Common myeloid progenitor, CD34-positive (primary cell): ENCODE data around the gene ARHGEF4.
"Not testable (repeated sequence)": the region's sequence is repeated elsewhere in the genome, so short reads cannot be mapped to it uniquely, and the experiment has no call there.

ENCODE experiments used
- CTCF ChIA-PET: fragments of 350-600 bp; sonication (Branson Sonifier 250); formaldehyde crosslinking; loops from one replicate; lab custom pipeline; 2021; ENCODE audit warnings: antibody characterized with exemption; lab: Charles Lee
- POLR2A ChIA-PET: fragments of 350-600 bp; sonication (Branson Sonifier 250); formaldehyde crosslinking; loops from one replicate; lab custom pipeline; 2021; ENCODE audit warnings: antibody characterized with exemption; lab: Charles Lee
- DNase-seq, 3 donors: peaks; one replicate each; pipeline versions ENCODE4 v3.0.0 to v3.0.0-alpha.2; 2013
- H3K27ac ChIP-seq, 2 experiments: 1 replicate in 1 of 2; 2 replicates in 1 of 2; pipeline ENCODE4 v1.7.0; 2013; ENCODE audit warnings: inconsistent platforms in 2 of 2, low read length in 2 of 2, mild to moderate bottlenecking in 2 of 2, low read depth in 1 of 2, moderate library complexity in 1 of 2; ENCODE audit not compliant: severe bottlenecking in 2 of 2, insufficient read depth in 1 of 2, poor library complexity in 1 of 2
- H3K27me3 ChIP-seq, 5 experiments: replicated peaks in 2 of 5; 1 replicate in 3 of 5; 2 replicates in 2 of 5; pipeline versions ENCODE4 v1.6.1 to v1.7.0; 2013; ENCODE audit warnings: low read length in 4 of 5, mild to moderate bottlenecking in 2 of 5, moderate library complexity in 2 of 5, inconsistent platforms in 1 of 5; ENCODE audit not compliant: insufficient read depth in 5 of 5, control insufficient read depth in 4 of 5
- H3K36me3 ChIP-seq, 4 experiments: 1 replicate in 2 of 4; 2 replicates in 2 of 4; pipeline versions ENCODE4 v1.6.1 to v1.7.0; 2013; ENCODE audit warnings: low read length in 3 of 4, control low read depth in 1 of 4, mild to moderate bottlenecking in 1 of 4; ENCODE audit not compliant: control insufficient read depth in 4 of 4, insufficient read depth in 4 of 4
- H3K4me1 ChIP-seq, 4 experiments: 1 replicate in 3 of 4; 2 replicates in 1 of 4; pipeline versions ENCODE4 v1.6.1 to v1.7.1; 2013; ENCODE audit warnings: low read length in 3 of 4, mild to moderate bottlenecking in 3 of 4, control low read depth in 1 of 4, inconsistent platforms in 1 of 4, moderate library complexity in 1 of 4; ENCODE audit not compliant: control insufficient read depth in 4 of 4, insufficient read depth in 4 of 4; ENCODE audit errors: control extremely low read depth in 1 of 4
- H3K4me3 ChIP-seq, 7 experiments: 1 replicate in 4 of 7; 2 replicates in 3 of 7; pipeline versions ENCODE4 v1.5.1 to v1.7.0; 2013; ENCODE audit warnings: mild to moderate bottlenecking in 7 of 7, low read length in 6 of 7, moderate library complexity in 6 of 7, inconsistent platforms in 2 of 7, low read depth in 2 of 7, control low read depth in 1 of 7; ENCODE audit not compliant: insufficient read depth in 4 of 7, control insufficient read depth in 1 of 7; ENCODE audit errors: extremely low read depth in 1 of 7
- H3K9me3 ChIP-seq, 5 experiments: 1 replicate in 4 of 5; 2 replicates in 1 of 5; pipeline versions ENCODE4 v1.6.1 to v1.7.1; 2013; ENCODE audit warnings: low read length in 4 of 5, mild to moderate bottlenecking in 2 of 5, inconsistent platforms in 1 of 5, low read depth in 1 of 5, moderate library complexity in 1 of 5; ENCODE audit not compliant: control insufficient read depth in 4 of 5, insufficient read depth in 2 of 5; ENCODE audit errors: control extremely low read depth in 1 of 5
- WGBS: methylation state at CpG from one replicate; pipeline ENCODE4 v1.1.5; 2013; ENCODE audit not compliant: insufficient coverage; 5-methylcytosine and 5-hydroxymethylcytosine counted together

The ARHGEF4 gene

GRCh38 chr2:131067465-131068125, 230.9 kb downstream of the ARHGEF4 start:
- no CpG with 5 or more reads among the region's 2 CpGs for WGBS
- no peak overlapping the region for H3K4me3 ChIP-seq
- H3K9me3 ChIP-seq: no peaks in the 10 kb centered on the region
- no peak overlapping the region for H3K27ac ChIP-seq
- no peaks in the 10 kb centered on the region for H3K27me3 ChIP-seq
- ChIA-PET CTCF (interaction anchor here (1.1 to 2.0 kb wide), 4 partner anchors 9 to 50 kb away, joined by 3 to 4 read pairs (median 4); no protein-coding TSS in a partner anchor), POLR2A (no interaction called here)
- H3K4me1 ChIP-seq: no peaks in the 10 kb centered on the region
- peaks cover 21 to 77% (median 42%) of the 10 kb centered on the region in 4 experiments for H3K36me3 ChIP-seq
- no peak for DNase-seq

DNA sequence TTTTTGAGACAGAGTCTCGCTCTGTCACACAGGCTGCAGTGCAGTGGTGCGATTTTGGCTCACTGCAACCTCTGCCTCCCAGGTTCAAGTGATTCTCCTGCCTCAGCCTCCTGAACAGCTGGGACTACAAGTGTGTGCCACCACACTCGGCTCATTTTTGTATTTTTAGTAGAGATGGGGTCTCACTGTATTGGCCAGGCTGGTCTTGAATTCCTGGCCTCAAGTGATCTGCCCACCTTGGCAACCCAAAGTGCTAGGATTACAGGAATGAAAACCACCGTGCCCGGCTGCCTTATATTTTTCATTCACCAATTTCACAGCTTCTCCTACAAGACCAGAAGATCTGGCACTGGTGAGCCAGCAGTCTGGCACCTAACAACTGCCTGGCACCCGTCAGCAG, 231.5 kb downstream of the ARHGEF4 start:
- WGBS: 94% methylated on average over 6 of the region's 6 CpGs
- POLR2A ChIA-PET, H3K9me3 ChIP-seq, H3K4me1 ChIP-seq, H3K27me3 ChIP-seq, H3K27ac ChIP-seq, H3K4me3 ChIP-seq, DNase-seq: not testable (repeated sequence)
- H3K36me3 ChIP-seq: peaks cover 22 to 76% (median 42%) of the 10 kb centered on the region in 4 experiments
- CTCF ChIA-PET: interaction anchor here (1.1 to 1.2 kb wide), 2 partner anchors 9 to 17 kb away, joined by 3 read pairs; no protein-coding TSS in a partner anchor

GRCh38 chr2:131075578-131075977, 238.9 kb downstream of the ARHGEF4 start:
- CTCF ChIA-PET, DNase-seq, H3K27me3 ChIP-seq, H3K9me3 ChIP-seq, H3K27ac ChIP-seq, POLR2A ChIA-PET, H3K4me3 ChIP-seq, H3K4me1 ChIP-seq: not testable (repeated sequence)
- 95% methylated on average over 12 of the region's 15 CpGs for WGBS
- H3K36me3 ChIP-seq: peaks cover 32 to 83% (median 63%) of the 10 kb centered on the region in 4 experiments

GRCh38 chr2:131076707-131077106, 240.0 kb downstream of the ARHGEF4 start:
- Histone ChIP-seq H3K4me3 (no peak overlapping the region), H3K9me3 (no peaks in the 10 kb centered on the region), H3K36me3 (peaks cover 34 to 81% (median 63%) of the 10 kb centered on the region in 4 experiments), H3K27me3 (no peaks in the 10 kb centered on the region), H3K27ac (no peak overlapping the region), H3K4me1 (peaks cover 0 to 3% (median 0%) of the 10 kb centered on the region in 4 experiments)
- 93% methylated on average over 3 of the region's 5 CpGs for WGBS
- DNase-seq: no peak
- ChIA-PET CTCF (interaction anchor here (1.0 kb wide), 1 partner anchor 9 kb away, joined by 3 read pairs; no protein-coding TSS in a partner anchor), POLR2A (no interaction called here)

DNA sequence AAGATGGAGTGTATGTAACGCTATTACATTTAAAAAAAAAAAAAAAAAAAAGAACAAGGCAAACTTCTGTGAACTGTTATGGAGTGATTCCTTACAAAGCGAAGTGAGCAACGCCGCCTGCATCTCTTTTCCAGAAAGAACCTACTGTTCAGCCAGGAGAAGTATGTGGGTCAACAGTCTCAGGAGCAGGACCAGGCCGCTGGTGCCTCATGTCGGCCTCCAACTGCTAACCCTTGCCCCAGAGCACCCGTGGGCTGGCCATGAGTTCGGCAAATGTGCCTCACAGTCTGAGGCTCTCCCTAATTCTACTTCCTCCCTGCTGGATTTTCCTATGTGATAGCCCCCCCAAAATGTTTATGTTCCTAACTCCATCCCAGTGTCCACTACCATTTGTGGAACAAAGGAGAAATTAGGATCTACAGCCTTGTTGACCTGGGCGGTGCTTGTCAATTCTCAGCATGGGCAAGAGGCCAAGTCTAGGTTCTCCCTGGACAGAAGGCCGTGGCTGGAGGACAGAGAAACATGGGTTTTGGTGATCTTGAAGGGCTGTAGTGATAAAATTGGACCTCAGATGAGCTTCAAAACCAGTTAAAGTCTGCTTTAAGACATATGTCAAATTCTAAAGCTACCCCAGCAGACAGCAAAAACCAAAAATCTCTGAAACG, 240.6 kb downstream of the ARHGEF4 start:
- H3K27me3 ChIP-seq: no peaks in the 10 kb centered on the region
- DNase-seq: no peak
- H3K27ac ChIP-seq: no peak overlapping the region
- no peak overlapping the region for H3K4me3 ChIP-seq
- H3K9me3 ChIP-seq: no peaks in the 10 kb centered on the region
- WGBS: 92% methylated on average over 8 of the region's 11 CpGs
- POLR2A ChIA-PET: interaction anchor here (0.5 kb wide), 1 partner anchor 16 kb away, joined by 3 read pairs; the partner anchor contains the start of gene FAM168B
- peaks cover 35 to 83% (median 64%) of the 10 kb centered on the region in 4 experiments for H3K36me3 ChIP-seq
- CTCF ChIA-PET: interaction anchor here (1.0 kb wide), 1 partner anchor 10 kb away, joined by 3 read pairs; no protein-coding TSS in a partner anchor
- H3K4me1 ChIP-seq: peaks cover 0 to 3% (median 0%) of the 10 kb centered on the region in 4 experiments

GRCh38 chr2:131077966-131078365, 241.3 kb downstream of the ARHGEF4 start:
- peaks cover 35 to 85% (median 63%) of the 10 kb centered on the region in 4 experiments for H3K36me3 ChIP-seq
- WGBS: 100% methylated on average over 2 of the region's 3 CpGs
- CTCF ChIA-PET: no interaction called here

DNA sequence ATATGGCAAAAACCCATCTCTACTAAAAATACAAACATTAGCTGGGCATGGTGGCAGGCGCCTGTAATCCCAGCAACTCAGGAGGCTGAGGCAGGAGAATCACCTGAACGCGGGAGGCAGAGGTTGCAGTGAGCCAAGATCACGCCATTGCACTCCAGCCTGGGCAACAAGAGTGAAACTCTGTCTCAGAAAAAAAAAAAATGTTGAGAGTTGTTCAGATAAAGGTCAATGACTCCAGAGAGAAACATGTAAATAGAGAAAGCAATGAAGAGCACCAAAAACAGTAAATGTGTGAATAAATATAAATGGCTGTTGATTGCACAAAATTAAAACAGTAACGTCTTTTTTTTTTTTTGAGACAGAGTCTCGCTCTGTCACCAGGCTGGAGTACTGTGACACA, 243.2 kb downstream of the ARHGEF4 start:
- H3K9me3 ChIP-seq, DNase-seq, H3K4me3 ChIP-seq, POLR2A ChIA-PET, H3K27ac ChIP-seq, H3K27me3 ChIP-seq, H3K4me1 ChIP-seq, CTCF ChIA-PET: not testable (repeated sequence)
- 92% methylated on average over 6 of the region's 6 CpGs for WGBS
- peaks cover 36 to 78% (median 58%) of the 10 kb centered on the region in 4 experiments for H3K36me3 ChIP-seq

More at GRCh38 chr2:131077966-131078365, 241.3 kb downstream of the ARHGEF4 start:
- Histone ChIP-seq H3K27ac (no peak overlapping the region), H3K27me3 (no peaks in the 10 kb centered on the region), H3K4me1 (peaks cover 0 to 3% (median 0%) of the 10 kb centered on the region in 4 experiments), H3K4me3 (no peak overlapping the region), H3K9me3 (no peaks in the 10 kb centered on the region)
- POLR2A ChIA-PET: interaction anchor here (0.5 to 0.6 kb wide), 2 partner anchors 10 to 53 kb away, joined by 3 to 4 read pairs; no protein-coding TSS in a partner anchor
- no peak for DNase-seq
